SK-N-SH treated with all-trans-retinoic acid at 6 μM for 48 hours (cell line): Measurements from ENCODE around the gene VGLL1.

Source experiments
- CSDC2 ChIP-seq: fragments of 250-450 bp; sonication (Bioruptor Pico); IDR thresholded peaks from 2 replicates; pipeline ENCODE4 v1.5.0; 2020; ENCODE audit warnings: mild to moderate bottlenecking, moderate library complexity
- RARB ChIP-seq: fragments of 250-450 bp; sonication (Bioruptor Pico); IDR thresholded peaks from 2 replicates; pipeline ENCODE4 v1.8.0; 2021; ENCODE audit warnings: mild to moderate bottlenecking, moderate library complexity
- SNAI2 ChIP-seq: fragments of 250-450 bp; sonication (Bioruptor Pico); IDR thresholded peaks from 2 replicates; pipeline ENCODE4 v1.5.0; 2020; ENCODE audit warnings: mild to moderate bottlenecking, moderate library complexity
- ZNF70 ChIP-seq: fragments of 450-650 bp; formaldehyde crosslinking; IDR thresholded peaks from 2 replicates; pipeline ENCODE4 v1.5.0; 2020; ENCODE audit warnings: mild to moderate bottlenecking, moderate library complexity
- TF ChIP-seq, protein P1 (sequence below): fragments of 250-450 bp; sonication (Bioruptor Pico); IDR thresholded peaks from 2 replicates; pipeline ENCODE4 v1.5.1; 2021; ENCODE audit warnings: mild to moderate bottlenecking, moderate library complexity
- TF ChIP-seq, protein P2 (sequence below): fragments of 250-450 bp; sonication (Bioruptor Pico); IDR thresholded peaks from 2 replicates; pipeline ENCODE4 v1.8.0; 2020; ENCODE audit warnings: mild to moderate bottlenecking, moderate library complexity, borderline replicate concordance
- TF ChIP-seq, protein P3 (sequence below): fragments of 250-450 bp; sonication (Bioruptor Pico); IDR thresholded peaks from 2 replicates; pipeline ENCODE4 v1.8.0; 2021; ENCODE audit warnings: low read depth, mild to moderate bottlenecking, moderate library complexity, borderline replicate concordance

DNA sequence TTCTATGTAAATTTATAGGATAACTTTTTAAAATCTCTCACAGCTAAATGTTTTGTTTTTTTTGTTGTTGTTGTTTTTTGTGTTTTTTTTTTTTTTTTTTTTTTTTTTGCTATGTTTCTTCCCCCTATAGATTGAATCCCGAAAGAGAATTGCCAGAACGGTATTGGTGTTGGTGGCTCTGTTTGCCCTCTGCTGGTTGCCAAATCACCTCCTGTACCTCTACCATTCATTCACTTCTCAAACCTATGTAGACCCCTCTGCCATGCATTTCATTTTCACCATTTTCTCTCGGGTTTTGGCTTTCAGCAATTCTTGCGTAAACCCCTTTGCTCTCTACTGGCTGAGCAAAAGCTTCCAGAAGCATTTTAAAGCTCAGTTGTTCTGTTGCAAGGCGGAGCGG is 40.2 kb upstream of the VGLL1 start:
- peak; percentile 26; the same call in 1 of the 2 replicates for TF ChIP-seq ZNF70 (CRISPR knock-in tag)
- TF ChIP-seq, protein P1, sequence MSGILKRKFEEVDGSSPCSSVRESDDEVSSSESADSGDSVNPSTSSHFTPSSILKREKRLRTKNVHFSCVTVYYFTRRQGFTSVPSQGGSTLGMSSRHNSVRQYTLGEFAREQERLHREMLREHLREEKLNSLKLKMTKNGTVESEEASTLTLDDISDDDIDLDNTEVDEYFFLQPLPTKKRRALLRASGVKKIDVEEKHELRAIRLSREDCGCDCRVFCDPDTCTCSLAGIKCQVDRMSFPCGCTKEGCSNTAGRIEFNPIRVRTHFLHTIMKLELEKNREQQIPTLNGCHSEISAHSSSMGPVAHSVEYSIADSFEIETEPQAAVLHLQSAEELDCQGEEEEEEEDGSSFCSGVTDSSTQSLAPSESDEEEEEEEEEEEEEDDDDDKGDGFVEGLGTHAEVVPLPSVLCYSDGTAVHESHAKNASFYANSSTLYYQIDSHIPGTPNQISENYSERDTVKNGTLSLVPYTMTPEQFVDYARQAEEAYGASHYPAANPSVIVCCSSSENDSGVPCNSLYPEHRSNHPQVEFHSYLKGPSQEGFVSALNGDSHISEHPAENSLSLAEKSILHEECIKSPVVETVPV (CRISPR knock-in tag), result no peak
- TF ChIP-seq, protein P2, sequence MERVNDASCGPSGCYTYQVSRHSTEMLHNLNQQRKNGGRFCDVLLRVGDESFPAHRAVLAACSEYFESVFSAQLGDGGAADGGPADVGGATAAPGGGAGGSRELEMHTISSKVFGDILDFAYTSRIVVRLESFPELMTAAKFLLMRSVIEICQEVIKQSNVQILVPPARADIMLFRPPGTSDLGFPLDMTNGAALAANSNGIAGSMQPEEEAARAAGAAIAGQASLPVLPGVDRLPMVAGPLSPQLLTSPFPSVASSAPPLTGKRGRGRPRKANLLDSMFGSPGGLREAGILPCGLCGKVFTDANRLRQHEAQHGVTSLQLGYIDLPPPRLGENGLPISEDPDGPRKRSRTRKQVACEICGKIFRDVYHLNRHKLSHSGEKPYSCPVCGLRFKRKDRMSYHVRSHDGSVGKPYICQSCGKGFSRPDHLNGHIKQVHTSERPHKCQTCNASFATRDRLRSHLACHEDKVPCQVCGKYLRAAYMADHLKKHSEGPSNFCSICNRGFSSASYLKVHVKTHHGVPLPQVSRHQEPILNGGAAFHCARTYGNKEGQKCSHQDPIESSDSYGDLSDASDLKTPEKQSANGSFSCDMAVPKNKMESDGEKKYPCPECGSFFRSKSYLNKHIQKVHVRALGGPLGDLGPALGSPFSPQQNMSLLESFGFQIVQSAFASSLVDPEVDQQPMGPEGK (CRISPR knock-in tag), result no peak
- TF ChIP-seq SNAI2 (CRISPR knock-in tag), result no peak
- TF ChIP-seq, protein P3, sequence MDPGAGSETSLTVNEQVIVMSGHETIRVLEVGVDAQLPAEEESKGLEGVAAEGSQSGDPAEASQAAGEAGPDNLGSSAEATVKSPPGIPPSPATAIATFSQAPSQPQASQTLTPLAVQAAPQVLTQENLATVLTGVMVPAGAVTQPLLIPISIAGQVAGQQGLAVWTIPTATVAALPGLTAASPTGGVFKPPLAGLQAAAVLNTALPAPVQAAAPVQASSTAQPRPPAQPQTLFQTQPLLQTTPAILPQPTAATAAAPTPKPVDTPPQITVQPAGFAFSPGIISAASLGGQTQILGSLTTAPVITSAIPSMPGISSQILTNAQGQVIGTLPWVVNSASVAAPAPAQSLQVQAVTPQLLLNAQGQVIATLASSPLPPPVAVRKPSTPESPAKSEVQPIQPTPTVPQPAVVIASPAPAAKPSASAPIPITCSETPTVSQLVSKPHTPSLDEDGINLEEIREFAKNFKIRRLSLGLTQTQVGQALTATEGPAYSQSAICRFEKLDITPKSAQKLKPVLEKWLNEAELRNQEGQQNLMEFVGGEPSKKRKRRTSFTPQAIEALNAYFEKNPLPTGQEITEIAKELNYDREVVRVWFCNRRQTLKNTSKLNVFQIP (CRISPR knock-in tag), result no peak
- TF ChIP-seq CSDC2, result no peak
- TF ChIP-seq RARB (CRISPR knock-in tag), result no peak
